CD4-positive, alpha-beta T cell treated with Interleukin-6 at 100 ng/mL for 8 hours (primary cell): Measurements from ENCODE around the gene NBL1.

Experiments used
- DNase-seq: peaks from one replicate; pipeline ENCODE4 v3.0.0-alpha.2; 2020; ENCODE audit warnings: mixed read lengths, low spot score

NBL1 gene

GRCh38 chr1:19703280-19703679, 59.2 kb downstream of the NBL1 start:
- no peak for DNase-seq

- DNase-seq: peak; percentile 55
Observed at GRCh38 chr1:19704247-19705113, 60.4 kb downstream of the NBL1 start.

GRCh38 chr1:19705464-19705863, 61.4 kb downstream of the NBL1 start:
- no peak for DNase-seq

- DNase-seq: no peak
Observed at GRCh38 chr1:19706136-19706535, 62.0 kb downstream of the NBL1 start.
